Middle frontal gyrus (tissue), 1 donor: ENCODE results near the gene ATXN10.

Experiments
- DNase-seq: peaks from one replicate; pipeline ENCODE4 v3.0.0-alpha.2; 2015; ENCODE audit warnings: low spot score; ENCODE audit errors: extremely low spot score

The ATXN10 gene

GRCh38 chr22:45855961-45856360 is 184.3 kb downstream of the ATXN10 start:
- no peak for DNase-seq

DNA sequence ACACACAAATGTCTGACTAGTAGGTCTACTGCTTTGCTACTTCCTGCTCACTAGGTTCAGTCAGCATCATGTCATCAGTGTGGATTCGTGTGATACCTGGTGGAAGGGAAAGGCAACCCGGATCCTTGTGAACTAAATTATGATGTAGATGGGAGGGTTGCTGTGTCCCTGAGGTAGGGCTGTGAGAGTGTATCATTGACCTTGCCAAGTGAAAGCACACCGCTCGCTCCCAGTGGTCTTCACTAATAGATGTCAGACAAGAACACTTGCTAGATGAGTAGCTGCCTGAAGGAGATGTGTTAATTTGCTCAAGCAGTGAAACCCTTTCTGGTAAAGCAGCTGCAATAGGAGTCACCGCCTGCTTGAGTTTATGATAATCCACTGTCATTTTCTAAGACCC is 185.9 kb downstream of the ATXN10 start:
- no peak for DNase-seq

DNA sequence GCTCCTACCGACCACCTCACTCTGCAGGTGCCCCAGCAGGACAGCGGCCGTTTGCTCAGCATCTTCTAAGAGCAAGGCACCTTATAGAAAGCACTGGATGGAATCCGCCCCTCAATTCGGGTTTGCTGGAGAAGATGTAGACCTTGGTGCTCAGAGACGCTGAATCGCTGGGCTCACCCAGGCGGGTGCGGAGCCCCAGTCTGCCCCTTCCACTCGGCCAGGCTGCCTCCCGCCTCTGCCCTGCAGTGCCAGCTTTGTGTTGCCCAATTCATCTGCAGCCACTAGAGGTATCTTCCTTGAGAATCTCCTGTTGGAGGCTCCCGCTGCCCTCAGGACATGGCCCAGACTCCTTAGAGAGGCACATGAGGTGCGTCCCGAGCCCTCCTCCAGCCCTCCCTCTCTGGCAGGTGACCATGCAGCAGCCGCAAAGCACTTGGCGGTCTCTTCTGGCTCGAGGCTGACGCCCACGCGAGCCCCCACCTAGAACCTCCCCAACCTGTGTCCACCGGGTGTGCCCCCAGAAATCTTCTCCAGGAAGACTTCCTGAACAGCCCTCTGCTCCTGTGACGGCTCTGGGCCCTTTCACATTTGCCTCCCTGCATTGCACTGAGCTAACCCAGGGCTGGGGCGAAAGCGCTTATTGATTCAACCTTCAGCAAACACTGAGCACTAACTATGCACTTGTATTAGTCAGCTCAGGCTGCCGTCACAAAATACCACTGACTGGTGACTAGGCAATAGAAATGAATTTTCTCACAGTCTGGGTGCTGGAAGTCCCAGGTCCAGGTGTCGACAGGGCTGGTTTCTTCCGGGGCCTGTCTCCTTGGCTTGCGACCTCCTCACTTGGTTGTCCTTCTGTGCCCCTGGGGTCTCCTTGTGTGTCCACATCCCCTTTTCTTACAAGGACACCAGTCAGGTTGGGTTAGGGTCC is 187.9 kb downstream of the ATXN10 start:
- DNase-seq = no peak

GRCh38 chr22:45860201-45860600 is 188.6 kb downstream of the ATXN10 start:
- DNase-seq = no peak

DNA sequence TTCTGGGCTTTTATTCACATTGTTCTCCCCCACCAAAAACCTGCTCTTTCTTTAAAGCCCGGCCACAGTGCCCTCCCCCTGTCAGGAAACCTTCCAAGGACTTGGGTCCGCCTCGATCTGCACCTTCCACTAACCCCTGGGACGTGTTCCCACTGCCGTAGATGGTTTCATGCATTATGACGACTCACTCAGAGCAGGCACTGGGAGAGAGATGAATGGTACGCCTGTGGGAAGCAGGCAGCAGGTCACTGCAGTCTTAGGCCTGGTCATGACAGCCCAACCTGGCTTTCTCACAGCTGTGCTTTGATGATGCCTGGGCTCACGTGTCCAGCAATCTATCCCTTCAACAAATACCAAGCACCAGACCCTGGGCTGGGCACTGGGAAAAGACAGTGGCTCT is 189.6 kb downstream of the ATXN10 start:
- no peak for DNase-seq

- DNase-seq = peak; percentile 40
Observed at GRCh38 chr22:45863981-45864751, 192.5 kb downstream of the ATXN10 start.

GRCh38 chr22:45864959-45865476 is 193.4 kb downstream of the ATXN10 start:
- DNase-seq = no peak

- no peak for DNase-seq
Observed at GRCh38 chr22:45865561-45866125, 194.0 kb downstream of the ATXN10 start.

DNA sequence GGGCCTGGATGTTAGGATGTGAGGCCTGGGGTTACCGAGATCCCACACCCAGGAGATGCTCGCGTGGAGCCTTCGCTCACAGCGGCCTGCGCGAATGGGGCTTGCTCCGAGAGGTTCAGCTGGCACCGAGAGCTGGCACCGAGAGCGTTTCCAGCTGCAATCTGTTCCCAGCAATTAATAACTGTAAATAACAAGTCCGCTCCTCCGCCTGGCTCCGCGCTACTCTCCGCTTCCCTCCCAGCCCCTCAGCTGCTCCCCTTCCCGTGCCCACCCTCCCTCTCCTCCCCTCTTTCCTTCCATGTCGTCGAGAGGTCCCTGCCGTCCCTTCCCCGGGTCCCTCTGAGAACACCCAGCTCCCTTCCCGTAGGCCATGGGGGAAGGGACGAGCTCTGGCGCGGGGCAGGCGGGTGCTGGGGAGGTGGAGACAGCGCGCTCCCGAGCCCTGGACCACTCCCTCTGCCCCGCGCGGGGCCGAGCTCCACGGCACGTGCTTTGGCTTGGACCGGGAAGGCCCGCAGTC is 194.6 kb downstream of the ATXN10 start:
- DNase-seq = no peak

GRCh38 chr22:45866646-45867117 is 195.0 kb downstream of the ATXN10 start:
- no peak for DNase-seq

DNA sequence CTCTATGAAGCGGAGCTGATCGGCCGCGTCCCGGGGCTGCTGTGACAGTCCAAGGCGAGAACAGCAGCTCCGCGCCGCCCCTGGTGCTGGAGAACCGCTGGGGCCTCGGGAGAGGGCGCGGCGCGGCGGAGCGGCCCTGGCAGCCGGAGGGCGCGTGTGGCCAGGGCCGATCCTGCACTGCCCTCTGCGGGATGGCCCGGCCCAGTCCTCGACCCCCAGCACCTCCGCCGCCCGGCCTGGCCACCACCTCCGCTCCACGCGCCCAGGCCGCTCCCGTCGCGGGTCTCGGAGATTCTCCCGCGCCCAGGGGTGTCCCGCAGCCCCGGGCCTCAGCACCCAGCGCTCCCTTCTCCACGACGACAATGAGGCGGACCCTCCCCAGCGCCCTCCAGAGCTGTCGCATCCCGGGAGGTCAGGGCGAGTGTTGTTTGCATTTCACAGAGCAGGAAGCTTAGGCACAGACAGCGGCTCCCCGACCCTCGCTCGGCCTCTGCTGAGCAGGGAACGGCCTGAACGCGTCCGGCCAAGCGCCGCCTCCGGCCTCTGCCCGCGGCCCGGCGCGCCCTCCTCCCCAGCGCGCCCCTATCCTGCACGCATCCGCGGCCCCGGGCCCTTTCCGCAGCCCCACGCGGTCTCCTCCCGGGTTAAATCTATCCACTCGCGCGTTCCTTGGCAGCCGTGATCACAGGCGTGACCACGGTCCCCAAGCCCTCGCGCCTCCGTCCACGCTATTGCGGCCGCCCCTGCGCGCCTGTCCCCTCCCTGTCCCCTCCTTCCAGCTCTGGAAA is 195.7 kb downstream of the ATXN10 start:
- DNase-seq = no peak

GRCh38 chr22:45867906-45868555 is 196.4 kb downstream of the ATXN10 start:
- DNase-seq = no peak

GRCh38 chr22:45868571-45869339 is 197.1 kb downstream of the ATXN10 start:
- no peak for DNase-seq

DNA sequence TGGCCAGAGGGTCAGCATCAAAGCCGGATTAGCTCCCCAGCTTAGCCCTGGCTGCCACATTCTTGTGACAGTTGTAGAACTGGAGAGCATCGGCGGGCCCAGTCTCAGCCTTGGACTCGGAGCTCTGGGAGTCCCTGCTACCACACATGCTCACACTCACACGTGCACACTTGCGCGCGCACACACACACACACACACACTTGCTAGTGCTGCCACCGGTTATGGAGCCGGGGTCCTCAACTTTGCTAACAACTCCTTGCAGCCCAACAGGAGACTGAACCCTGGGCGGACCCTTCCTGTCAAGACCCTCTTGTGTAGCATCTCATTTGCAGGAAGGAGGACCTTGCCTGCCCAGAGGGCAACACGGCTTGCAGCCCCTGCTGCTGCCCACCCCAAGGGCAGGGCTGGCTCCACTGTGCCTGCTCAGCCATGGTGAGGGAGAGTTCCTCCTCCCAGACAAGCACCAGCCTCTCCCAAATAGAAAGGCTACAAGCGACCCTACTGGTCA is 197.8 kb downstream of the ATXN10 start:
- DNase-seq = no peak

DNA sequence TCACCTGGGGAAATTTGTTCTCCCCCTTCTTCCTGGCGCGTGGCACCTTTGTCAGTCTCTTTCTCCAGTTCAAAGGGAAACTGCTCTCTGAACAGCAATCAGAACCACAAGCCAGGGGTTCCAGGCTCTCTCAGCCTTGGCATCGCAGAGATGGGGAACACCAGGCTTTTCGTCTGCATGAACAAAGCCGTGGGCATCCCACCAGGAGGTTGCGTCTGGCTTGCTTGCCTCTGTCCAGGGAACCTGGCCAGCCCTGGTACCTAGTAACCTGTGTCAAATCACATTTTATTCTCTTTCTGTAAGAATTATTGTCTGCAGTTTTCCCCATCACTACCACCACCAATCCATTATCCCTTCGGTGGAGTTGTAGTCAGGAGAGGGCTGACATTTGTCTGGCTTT is 198.4 kb downstream of the ATXN10 start:
- DNase-seq = no peak

GRCh38 chr22:45871721-45872120 is 200.1 kb downstream of the ATXN10 start:
- no peak for DNase-seq

DNA sequence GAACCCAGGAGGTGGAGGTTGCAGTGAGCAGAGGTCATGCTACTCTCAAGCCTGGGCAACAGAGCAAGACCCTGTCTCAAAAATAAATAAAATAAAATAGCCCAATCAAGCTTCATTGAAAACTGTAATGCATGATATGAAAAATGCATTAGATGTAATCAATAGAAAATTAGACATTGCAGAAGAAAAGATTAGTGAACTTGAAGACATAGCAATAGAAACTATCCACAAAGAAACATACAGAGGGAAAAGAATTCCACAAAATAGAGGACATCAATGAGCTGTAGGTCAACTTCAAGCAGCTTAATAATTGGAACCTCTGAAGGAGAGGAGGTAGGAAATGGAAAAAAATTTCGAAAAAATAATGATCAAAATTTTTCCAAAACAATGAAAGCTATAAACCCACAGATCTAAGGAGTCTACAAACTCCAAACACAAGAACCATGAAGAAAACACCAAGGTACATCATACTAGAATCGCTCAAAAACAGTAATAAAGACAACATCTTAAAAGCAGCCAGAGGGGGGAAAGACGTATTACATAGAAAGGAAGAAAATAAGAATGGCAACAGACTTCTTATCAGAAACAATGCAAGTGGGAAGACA is 201.1 kb downstream of the ATXN10 start:
- DNase-seq = no peak

- DNase-seq = no peak
Observed at GRCh38 chr22:45876136-45877035, 204.8 kb downstream of the ATXN10 start.
